Astrocyte (in vitro differentiated cells and primary cell): ENCODE data around the gene CCND1. TPM values are rescaled to one million over a fixed set of nuclear protein-coding genes. Genes with fewer than 3 reads are reported as not detected.

Experiments used
- DNase-seq: peaks from one replicate; pipeline ENCODE4 v3.0.0-alpha.2; 2010; ENCODE audit warnings: low read depth
- FAIRE-seq: peaks from 2 replicates; lab custom pipeline; 2011; peaks lifted over from hg19 to GRCh38; lab: Jason Lieb, UNC
- H2AFZ ChIP-seq: 2 replicates; pipeline ENCODE4 v1.6.0; 2012; ENCODE audit warnings: low read depth, low read length, inconsistent platforms
- H3K27ac ChIP-seq: 2 replicates; pipeline ENCODE4 v1.5.1; 2011; ENCODE audit warnings: low read depth, low read length, inconsistent platforms
- H3K27me3 ChIP-seq: 2 replicates; pipeline ENCODE4 v1.6.0; 2011; ENCODE audit warnings: low read length, inconsistent platforms; ENCODE audit not compliant: insufficient read depth
- H3K36me3 ChIP-seq: 2 replicates; pipeline ENCODE4 v1.5.1; 2011; ENCODE audit warnings: low read length, inconsistent platforms; ENCODE audit not compliant: insufficient read depth
- H3K4me1 ChIP-seq: 2 replicates; pipeline ENCODE4 v1.5.1; 2011; ENCODE audit warnings: low read length, inconsistent platforms; ENCODE audit not compliant: insufficient read depth
- H3K4me2 ChIP-seq: 2 replicates; pipeline ENCODE4 v1.6.0; 2012; ENCODE audit warnings: low read length, inconsistent platforms
- H3K4me3 ChIP-seq: 2 replicates; pipeline ENCODE4 v1.5.1; 2011; ENCODE audit warnings: low read depth, mild to moderate bottlenecking, low read length, inconsistent platforms; ENCODE audit not compliant: insufficient read depth
- H3K79me2 ChIP-seq: 2 replicates; pipeline ENCODE4 v1.6.0; 2012; ENCODE audit warnings: mild to moderate bottlenecking, low read length, inconsistent platforms; ENCODE audit not compliant: insufficient read depth
- H3K9ac ChIP-seq: 2 replicates; pipeline ENCODE4 v1.6.0; 2012; ENCODE audit warnings: mild to moderate bottlenecking, low read length, inconsistent platforms
- H3K9me3 ChIP-seq: 2 replicates; pipeline ENCODE4 v1.5.1; 2012; ENCODE audit warnings: low read depth, mild to moderate bottlenecking, low read length, inconsistent platforms; ENCODE audit not compliant: insufficient read depth
- H4K20me1 ChIP-seq: 2 replicates; pipeline ENCODE4 v1.6.0; 2012; ENCODE audit warnings: low read length, inconsistent platforms; ENCODE audit not compliant: insufficient read depth
- H3K27ac Mint-ChIP-seq: one replicate; pipeline ENCODE4 v1.8.0; 2021; ENCODE audit warnings: mild to moderate bottlenecking, mixed read lengths; ENCODE audit not compliant: unreplicated experiment
- H3K27me3 Mint-ChIP-seq: one replicate; pipeline ENCODE4 v1.8.0; 2021; ENCODE audit warnings: low read depth, mixed read lengths; ENCODE audit not compliant: unreplicated experiment
- H3K36me3 Mint-ChIP-seq: one replicate; pipeline ENCODE4 v1.8.0; 2021; ENCODE audit warnings: low read depth, mixed read lengths; ENCODE audit not compliant: unreplicated experiment
- H3K4me1 Mint-ChIP-seq: one replicate; pipeline ENCODE4 v1.8.0; 2021; ENCODE audit warnings: low read depth, mixed read lengths; ENCODE audit not compliant: unreplicated experiment
- H3K4me3 Mint-ChIP-seq: one replicate; pipeline ENCODE4 v1.8.0; 2021; ENCODE audit warnings: mild to moderate bottlenecking, moderate library complexity, mixed read lengths; ENCODE audit not compliant: unreplicated experiment
- H3K9me3 Mint-ChIP-seq: one replicate; pipeline ENCODE4 v1.8.0; 2021; ENCODE audit warnings: mild to moderate bottlenecking, mixed read lengths; ENCODE audit not compliant: unreplicated experiment
- CTCF ChIP-seq: IDR thresholded peaks from 2 replicates; pipeline ENCODE4 v1.5.1; 2011; ENCODE audit warnings: low read depth, mild to moderate bottlenecking, inconsistent platforms, low read length, moderate library complexity; ENCODE audit not compliant: insufficient read depth
- EZH2 ChIP-seq: IDR thresholded peaks from 2 replicates; pipeline ENCODE4 v1.6.1; 2012; ENCODE audit warnings: mild to moderate bottlenecking, low read length, inconsistent platforms; ENCODE audit not compliant: insufficient read depth
- total RNA-seq: library from RNA; stranded (reverse); gene quantifications from 2 replicates; pipeline ENCODE4 v1.2.1, GENCODE V29; 2021

Gene CCND1
- total RNA-seq, 1 donor from 2014 or later: 482 TPM

GRCh38 chr11:69651834-69652620, 11.1 kb downstream of the CCND1 start:
- Mint-ChIP-seq H3K4me1 (no peaks in the 10 kb centered on the region), H3K36me3 (peaks cover 17% of the 10 kb centered on the region), H3K9me3 (no peaks in the 10 kb centered on the region), H3K4me3 (no peak overlapping the region), H3K27ac (no peak overlapping the region), H3K27me3 (no peaks in the 10 kb centered on the region)
- Histone ChIP-seq H3K36me3 (peaks cover 57% of the 10 kb centered on the region), H3K4me1 (peaks cover 11% of the 10 kb centered on the region), H3K27ac (no peak overlapping the region), H3K27me3 (no peaks in the 10 kb centered on the region), H4K20me1 (peaks cover 80% of the 10 kb centered on the region), H3K4me3 (no peak overlapping the region), H3K9ac (no peak overlapping the region), H3K4me2 (no peak overlapping the region), H2AFZ (no peak overlapping the region), H3K79me2 (peaks cover 39% of the 10 kb centered on the region), H3K9me3 (no peaks in the 10 kb centered on the region)
- DNase-seq: no peak
- no peak for FAIRE-seq
- no peak for TF ChIP-seq CTCF
- no peak for TF ChIP-seq EZH2

GRCh38 chr11:69652999-69653398, 12.0 kb downstream of the CCND1 start:
- H3K9me3 ChIP-seq: no peaks in the 10 kb centered on the region
- H3K27me3 ChIP-seq: no peaks in the 10 kb centered on the region
- no peak overlapping the region for H3K4me3 Mint-ChIP-seq
- peaks cover 13% of the 10 kb centered on the region for H3K36me3 Mint-ChIP-seq
- peaks cover 70% of the 10 kb centered on the region for H4K20me1 ChIP-seq
- no peak overlapping the region for H3K4me2 ChIP-seq
- no peak overlapping the region for H3K27ac ChIP-seq
- no peak for DNase-seq
- H3K4me3 ChIP-seq: no peak overlapping the region
- H3K4me1 ChIP-seq: peaks cover 14% of the 10 kb centered on the region
- H3K27me3 Mint-ChIP-seq: no peaks in the 10 kb centered on the region
- H3K9ac ChIP-seq: no peak overlapping the region
- TF ChIP-seq EZH2 (no peak), CTCF (no peak)
- no peak for FAIRE-seq
- H3K9me3 Mint-ChIP-seq: no peaks in the 10 kb centered on the region
- peaks cover 29% of the 10 kb centered on the region for H3K79me2 ChIP-seq
- peaks cover 51% of the 10 kb centered on the region for H3K36me3 ChIP-seq
- H3K4me1 Mint-ChIP-seq: peaks cover 4% of the 10 kb centered on the region
- no peak overlapping the region for H3K27ac Mint-ChIP-seq
- no peak overlapping the region for H2AFZ ChIP-seq

GRCh38 chr11:69653406-69653960, 12.5 kb downstream of the CCND1 start:
- Histone ChIP-seq H3K27me3 (no peaks in the 10 kb centered on the region), H3K79me2 (peaks cover 24% of the 10 kb centered on the region), H3K4me1 (peaks cover 19% of the 10 kb centered on the region), H3K36me3 (peaks cover 47% of the 10 kb centered on the region), H3K4me3 (no peak overlapping the region), H4K20me1 (peaks cover 65% of the 10 kb centered on the region), H2AFZ (no peak overlapping the region), H3K9ac (no peak overlapping the region), H3K4me2 (no peak overlapping the region), H3K9me3 (no peaks in the 10 kb centered on the region), H3K27ac (no peak overlapping the region)
- Mint-ChIP-seq H3K27ac (no peak overlapping the region), H3K9me3 (no peaks in the 10 kb centered on the region), H3K27me3 (no peaks in the 10 kb centered on the region), H3K4me1 (peaks cover 7% of the 10 kb centered on the region), H3K36me3 (peaks cover 11% of the 10 kb centered on the region), H3K4me3 (no peak overlapping the region)
- DNase-seq (no peak), FAIRE-seq (no peak)
- TF ChIP-seq CTCF: no peak
- TF ChIP-seq EZH2: no peak
